HEK293T (cell line): ENCODE measurements around the gene PCBP3.

Source experiments
- CTBP1 ChIP-seq: fragments of 450-650 bp; IDR thresholded peaks from 2 replicates; pipeline ENCODE4 v1.6.1; 2016; ENCODE audit warnings: borderline replicate concordance
- ELF4 ChIP-seq: fragments of 450-650 bp; IDR thresholded peaks from 2 replicates; pipeline ENCODE4 v1.6.1; 2017; ENCODE audit warnings: antibody characterized with exemption
- FOXA1 ChIP-seq: fragments of 450-650 bp; IDR thresholded peaks from 2 replicates; pipeline ENCODE4 v1.6.1; 2016; ENCODE audit warnings: mild to moderate bottlenecking
- FOXK2 ChIP-seq: fragments of 450-650 bp; IDR thresholded peaks from 2 replicates; pipeline ENCODE4 v1.6.1; 2016; ENCODE audit warnings: mild to moderate bottlenecking
- HDGF ChIP-seq: fragments of 450-650 bp; IDR thresholded peaks from 2 replicates; pipeline ENCODE4 v1.6.1; 2017; ENCODE audit warnings: antibody characterized with exemption, borderline replicate concordance
- L3MBTL2 ChIP-seq: fragments of 450-650 bp; conservative IDR thresholded peaks from 2 replicates; pipeline ENCODE4 v1.6.1; 2016; ENCODE audit warnings: mild to moderate bottlenecking
- NFRKB ChIP-seq: fragments of 450-650 bp; IDR thresholded peaks from 2 replicates; pipeline ENCODE4 v1.6.1; 2016; ENCODE audit warnings: mild to moderate bottlenecking, moderate library complexity
- SP1 ChIP-seq: fragments of 450-650 bp; IDR thresholded peaks from 2 replicates; pipeline ENCODE4 v1.6.1; 2017
- TARDBP ChIP-seq: fragments of 450-650 bp; IDR thresholded peaks from 2 replicates; pipeline ENCODE4 v1.6.1; 2016

DNA sequence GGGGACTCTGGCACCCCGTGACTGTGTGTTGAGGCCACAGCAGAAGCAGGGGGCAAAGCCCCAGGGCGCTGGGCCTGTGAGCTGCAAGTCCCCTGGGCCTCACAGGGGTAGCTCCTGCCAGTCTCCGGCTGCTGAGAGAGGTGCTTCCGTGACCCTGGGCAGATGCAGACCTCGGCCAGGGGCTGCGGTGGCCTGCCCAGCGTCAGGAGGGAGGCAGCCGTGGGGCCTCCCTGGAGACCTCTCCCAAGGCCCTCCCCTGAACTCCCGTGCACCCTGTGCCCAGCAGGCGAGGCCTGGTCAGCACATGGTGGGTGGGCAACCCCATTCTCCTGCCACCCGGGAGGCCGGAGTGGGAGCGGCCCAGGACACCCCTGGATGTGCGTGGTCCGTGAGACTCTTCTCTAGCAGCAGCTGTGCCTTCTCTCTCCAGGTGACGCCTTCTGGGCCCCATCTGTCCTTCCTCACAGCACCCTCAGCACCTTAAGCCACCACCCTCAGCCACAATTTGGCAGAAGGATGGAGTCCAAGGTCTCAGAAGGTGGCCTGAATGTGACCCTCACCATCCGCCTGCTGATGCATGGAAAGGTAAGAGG is 252.3 kb downstream of the PCBP3 start:
- TF ChIP-seq SP1 (no peak), FOXA1 (no peak), FOXK2 (no peak), ELF4 (no peak), CTBP1 (no peak), TARDBP (no peak), L3MBTL2 (no peak), NFRKB (no peak), HDGF (no peak)
